ENCODE measurements around the gene STK39.

GRCh38 chr2:168290391-168290790 is 43.0 kb upstream of the STK39 start:
- TF ChIP-seq EZH2phosphoT487 (IDR thresholded peaks at IDR 0.05; ENCODE audit: borderline replicate concordance, low read depth, low read length), result no peak
- no peak for TF ChIP-seq CTCF (conservative IDR thresholded peaks at IDR 0.05; ENCODE audit: low read length)
